GM12878 (cell line): ENCODE results near the gene SMURF1. TPM values are rescaled to one million over a fixed set of nuclear protein-coding genes. Genes with fewer than 3 reads are reported as not detected.

Experiments
- ATAC-seq: fragments of 200-7000 bp; cut with Tn5 transposase; 3 replicates; pipeline ENCODE4 v1.9.1; 2020; ENCODE audit warnings: mild to moderate bottlenecking, moderate library complexity
- BruUV-seq: library from RNA; stranded (reverse); fragments of 400-500 nt; replicated peaks from 2 replicates; lab custom pipeline; 2021; lab: Mats Ljungman, UMichigan
- CTCF ChIA-PET: fragments of 300-600 bp; sonication (Branson Sonifier 250); formaldehyde crosslinking; extraction: SDS; loops from one replicate; lab custom pipeline; 2021; ENCODE audit warnings: inconsistent platforms; lab: Yijun Ruan, JAX
- POLR2A ChIA-PET: fragments of 350-600 bp; formaldehyde crosslinking; extraction: SDS; loops from one replicate; lab custom pipeline; 2021; ENCODE audit warnings: inconsistent platforms; lab: Charles Lee
- RAD21 ChIA-PET: fragments of 300-600 bp; sonication (Branson Sonifier 250); formaldehyde crosslinking; loops from one replicate; lab custom pipeline; 2023; ENCODE audit warnings: antibody characterized with exemption; ENCODE audit not compliant: unreplicated experiment; lab: Charles Lee
- SMC1A ChIA-PET: fragments of 300-600 bp; sonication (Branson Sonifier 250); formaldehyde crosslinking; loops from one replicate; lab custom pipeline; 2023; ENCODE audit not compliant: unreplicated experiment, uncharacterized antibody; lab: Charles Lee
- DNase-seq: peaks from one replicate; pipeline ENCODE4 v3.0.0-alpha.2; 2011; ENCODE audit warnings: low read depth, low spot score
- FAIRE-seq: peaks from 3 replicates; lab custom pipeline; 2011; peaks lifted over from hg19 to GRCh38; lab: Jason Lieb, UNC
- H2AFZ ChIP-seq: 2 replicates; pipeline ENCODE4 v1.6.0; 2011; ENCODE audit warnings: low read depth, low read length, control low read depth; ENCODE audit not compliant: control insufficient read depth
- H3K27ac ChIP-seq: 2 replicates; pipeline ENCODE4 v1.5.1; 2011; ENCODE audit warnings: control low read depth; ENCODE audit not compliant: control insufficient read depth, insufficient read depth
- H3K27me3 ChIP-seq, 2 experiments: replicated peaks in 1 of 2; 2 replicates each; pipeline versions ENCODE4 v1.6.0 to v1.6.1; 2011; ENCODE audit warnings: low read length in 1 of 2; ENCODE audit not compliant: control insufficient read depth in 2 of 2, insufficient read depth in 2 of 2
- H3K36me3 ChIP-seq, 2 experiments: 2 replicates each; pipeline ENCODE4 v1.5.1; 2011; ENCODE audit warnings: low read length in 1 of 2; ENCODE audit not compliant: control insufficient read depth in 2 of 2, insufficient read depth in 2 of 2
- H3K4me1 ChIP-seq: 2 replicates; pipeline ENCODE4 v1.6.1; 2011; ENCODE audit warnings: mild to moderate bottlenecking, low read length, moderate library complexity, mixed read lengths; ENCODE audit not compliant: control insufficient read depth, insufficient read depth
- H3K4me2 ChIP-seq: 2 replicates; pipeline ENCODE4 v1.6.0; 2011; ENCODE audit warnings: control low read depth; ENCODE audit not compliant: control insufficient read depth, insufficient read depth
- H3K4me3 ChIP-seq: fragments of 200-600 bp; sonication (generic); 2 replicates; pipeline ENCODE4 v1.5.1; 2016
- H3K79me2 ChIP-seq: 2 replicates; pipeline ENCODE4 v1.6.0; 2011; ENCODE audit warnings: low read length; ENCODE audit not compliant: control insufficient read depth, insufficient read depth
- H3K9ac ChIP-seq: 2 replicates; pipeline ENCODE4 v1.8.0; 2011; ENCODE audit warnings: low read length, control low read depth, mixed read lengths; ENCODE audit not compliant: control insufficient read depth, insufficient read depth
- H3K9me3 ChIP-seq: replicated peaks from 3 replicates; pipeline ENCODE4 v1.5.1; 2011; ENCODE audit warnings: mild to moderate bottlenecking, low read length; ENCODE audit not compliant: control insufficient read depth, insufficient read depth
- H4K20me1 ChIP-seq: 2 replicates; pipeline ENCODE4 v1.6.0; 2011; ENCODE audit not compliant: control insufficient read depth, insufficient read depth
- EZH2 ChIP-seq: IDR thresholded peaks from 2 replicates; pipeline ENCODE4 v1.6.1; 2012; ENCODE audit warnings: low read depth, mild to moderate bottlenecking, control low read depth, inconsistent platforms, low read length, borderline replicate concordance; ENCODE audit not compliant: control insufficient read depth
- FOXM1 ChIP-seq: IDR thresholded peaks from 2 replicates; pipeline ENCODE4 v1.6.1; 2012; ENCODE audit warnings: low read depth, mild to moderate bottlenecking, inconsistent platforms, low read length, moderate library complexity
- HCFC1 ChIP-seq: fragments of 150-350 bp; IDR thresholded peaks from 2 replicates; pipeline ENCODE4 v1.6.1; 2014; ENCODE audit warnings: low read length
- RAD51 ChIP-seq: fragments of 450-650 bp; IDR thresholded peaks from 2 replicates; pipeline ENCODE4 v1.6.1; 2016; ENCODE audit warnings: moderate library complexity, mild to moderate bottlenecking, inconsistent platforms
- RELA ChIP-seq: fragments of 450-650 bp; IDR thresholded peaks from 2 replicates; pipeline ENCODE4 v1.8.0; 2014; ENCODE audit warnings: borderline replicate concordance; ENCODE audit not compliant: partially characterized antibody
- SMAD1 ChIP-seq: fragments of 450-650 bp; IDR thresholded peaks from 2 replicates; pipeline ENCODE4 v1.6.1; 2018; ENCODE audit warnings: mild to moderate bottlenecking, low read depth; ENCODE audit not compliant: partially characterized antibody
- SUZ12 ChIP-seq: fragments of 200-600 bp; sonication (generic); IDR thresholded peaks from one replicate; pipeline ENCODE4 v1.6.1; 2018; ENCODE audit warnings: antibody characterized with exemption, mild to moderate bottlenecking; ENCODE audit not compliant: unreplicated experiment
- TCF12 ChIP-seq: IDR thresholded peaks from 2 replicates; pipeline ENCODE4 v1.6.1; 2011; ENCODE audit warnings: low read depth, mild to moderate bottlenecking, low read length
- ZNF384 ChIP-seq: IDR thresholded peaks from 2 replicates; pipeline ENCODE4 v1.6.1; 2012; ENCODE audit warnings: low read depth, mild to moderate bottlenecking, low read length, improper control_type of control experiment, borderline replicate concordance
- WGBS: methylation state at CpG from one replicate; pipeline ENCODE4 v1.1.6; 2016; ENCODE audit warnings: low lambda C conversion rate; ENCODE audit not compliant: insufficient replicate concordance, insufficient coverage; ENCODE audit errors: missing lambda C conversion rate; 5-methylcytosine and 5-hydroxymethylcytosine counted together
- in situ Hi-C: fragments of 300-500 bp; cut with MboI; formaldehyde crosslinking; loops from 9 replicates; pipeline ENCODE4 v1.14.3; 2018; ENCODE audit warnings: mixed read lengths
- intact Hi-C: fragments of 100-400 bp; cut with micrococcal nuclease; formaldehyde crosslinking; loops from one replicate; pipeline ENCODE4 v1.14.2; 2022; ENCODE audit not compliant: unreplicated experiment
- polyA plus RNA-seq, 11 experiments: library from polyadenylated mRNA; depleted of rRNA in 4 of 11; unstranded in 6 of 11; stranded (reverse) in 5 of 11; fragments of >200 nt; fragmentation: Nextera tagmentation in 4 of 11; fragmentation: Illumina TruSeq in 1 of 11; extraction: Ambion mirVana in 4 of 11; extraction: Trizol in 1 of 11; gene quantifications; 1 replicate in 1 of 11; 2 replicates in 10 of 11; pipeline versions ENCODE4 v1.2.1 to v1.2.3, GENCODE V29; 2011 to 2016; ENCODE audit warnings: inconsistent platforms in 2 of 11, missing spikeins in 2 of 11, low read depth in 1 of 11
- total RNA-seq, 4 experiments: library from RNA; depleted of rRNA in 3 of 4; stranded (reverse); fragments of >200 nt in 3 of 4; fragmentation: Illumina TruSeq in 1 of 4; extraction: Trizol in 1 of 4; gene quantifications; 2 replicates each; pipeline versions ENCODE4 v1.2.1 to v1.2.3, GENCODE V29; 2013 to 2021
- TF ChIP-seq, protein P1 (sequence below): IDR thresholded peaks from 2 replicates; pipeline ENCODE4 v1.6.1; 2011; ENCODE audit warnings: low read depth, low read length, improper control_type of control experiment, borderline replicate concordance
- TF ChIP-seq, protein P2 (sequence below): fragments of 150-350 bp; IDR thresholded peaks from 2 replicates; pipeline ENCODE4 v1.6.1; 2016; ENCODE audit warnings: low read depth, low read length

Gene SMURF1
- total and polyA plus RNA-seq, 10 of the 15 experiments (the other 5 are each of a cell fraction or from before 2014, with no cell fraction given) = 0.76 to 14.0 (median 7.9) TPM

DNA sequence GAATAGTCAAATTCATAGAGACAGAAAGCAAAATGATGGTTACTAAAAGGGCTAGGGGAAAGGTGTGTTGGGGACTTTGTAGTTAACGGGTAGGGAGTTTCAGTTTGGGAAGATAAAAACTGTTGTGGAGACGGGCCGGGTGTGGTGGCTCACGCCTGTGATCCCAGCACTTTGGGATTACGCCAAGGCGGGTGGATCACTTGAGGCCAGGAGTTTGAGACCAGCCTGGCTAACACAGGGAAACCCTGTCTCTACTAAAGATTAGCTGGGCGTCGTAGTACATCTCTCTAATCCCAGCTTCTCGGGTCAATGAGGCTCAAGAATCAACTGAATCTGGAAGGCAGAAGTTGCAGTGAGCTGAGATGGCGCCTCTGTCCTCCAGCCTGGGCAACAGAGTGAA lies 33.3 kb upstream of the SMURF1 start:
- Histone ChIP-seq H3K4me2 (no peak overlapping the region), H3K9me3 (no peaks in the 10 kb centered on the region), H3K27me3 (peaks cover 0 to 3% of the 10 kb centered on the region in 2 experiments; a peak in 2 of 4 replicates), H4K20me1 (no peaks in the 10 kb centered on the region), H3K36me3 (no peaks in the 10 kb centered on the region), H3K9ac (no peak overlapping the region), H3K27ac (no peak overlapping the region), H3K4me3 (no peak overlapping the region), H3K4me1 (no peaks in the 10 kb centered on the region), H2AFZ (no peak overlapping the region), H3K79me2 (no peaks in the 10 kb centered on the region)
- FAIRE-seq = no peak
- intact Hi-C loops (no loop called here), in situ Hi-C loops (no loop called here)
- no peak for TF ChIP-seq FOXM1
- TF ChIP-seq EZH2 = no peak
- TF ChIP-seq SMAD1 = no peak
- TF ChIP-seq, protein P1, sequence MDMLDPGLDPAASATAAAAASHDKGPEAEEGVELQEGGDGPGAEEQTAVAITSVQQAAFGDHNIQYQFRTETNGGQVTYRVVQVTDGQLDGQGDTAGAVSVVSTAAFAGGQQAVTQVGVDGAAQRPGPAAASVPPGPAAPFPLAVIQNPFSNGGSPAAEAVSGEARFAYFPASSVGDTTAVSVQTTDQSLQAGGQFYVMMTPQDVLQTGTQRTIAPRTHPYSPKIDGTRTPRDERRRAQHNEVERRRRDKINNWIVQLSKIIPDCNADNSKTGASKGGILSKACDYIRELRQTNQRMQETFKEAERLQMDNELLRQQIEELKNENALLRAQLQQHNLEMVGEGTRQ = no peak
- TF ChIP-seq SUZ12 = no peak
- no peak for TF ChIP-seq TCF12
- no peak for TF ChIP-seq ZNF384
- no peak for TF ChIP-seq RAD51
- TF ChIP-seq RELA = no peak
- no peak for TF ChIP-seq HCFC1
- TF ChIP-seq, protein P2, sequence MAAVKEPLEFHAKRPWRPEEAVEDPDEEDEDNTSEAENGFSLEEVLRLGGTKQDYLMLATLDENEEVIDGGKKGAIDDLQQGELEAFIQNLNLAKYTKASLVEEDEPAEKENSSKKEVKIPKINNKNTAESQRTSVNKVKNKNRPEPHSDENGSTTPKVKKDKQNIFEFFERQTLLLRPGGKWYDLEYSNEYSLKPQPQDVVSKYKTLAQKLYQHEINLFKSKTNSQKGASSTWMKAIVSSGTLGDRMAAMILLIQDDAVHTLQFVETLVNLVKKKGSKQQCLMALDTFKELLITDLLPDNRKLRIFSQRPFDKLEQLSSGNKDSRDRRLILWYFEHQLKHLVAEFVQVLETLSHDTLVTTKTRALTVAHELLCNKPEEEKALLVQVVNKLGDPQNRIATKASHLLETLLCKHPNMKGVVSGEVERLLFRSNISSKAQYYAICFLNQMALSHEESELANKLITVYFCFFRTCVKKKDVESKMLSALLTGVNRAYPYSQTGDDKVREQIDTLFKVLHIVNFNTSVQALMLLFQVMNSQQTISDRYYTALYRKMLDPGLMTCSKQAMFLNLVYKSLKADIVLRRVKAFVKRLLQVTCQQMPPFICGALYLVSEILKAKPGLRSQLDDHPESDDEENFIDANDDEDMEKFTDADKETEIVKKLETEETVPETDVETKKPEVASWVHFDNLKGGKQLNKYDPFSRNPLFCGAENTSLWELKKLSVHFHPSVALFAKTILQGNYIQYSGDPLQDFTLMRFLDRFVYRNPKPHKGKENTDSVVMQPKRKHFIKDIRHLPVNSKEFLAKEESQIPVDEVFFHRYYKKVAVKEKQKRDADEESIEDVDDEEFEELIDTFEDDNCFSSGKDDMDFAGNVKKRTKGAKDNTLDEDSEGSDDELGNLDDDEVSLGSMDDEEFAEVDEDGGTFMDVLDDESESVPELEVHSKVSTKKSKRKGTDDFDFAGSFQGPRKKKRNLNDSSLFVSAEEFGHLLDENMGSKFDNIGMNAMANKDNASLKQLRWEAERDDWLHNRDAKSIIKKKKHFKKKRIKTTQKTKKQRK = no peak
- ChIA-PET SMC1A (no interaction called here), CTCF (no interaction called here), RAD21 (no interaction called here), POLR2A (interaction anchor here (0.5 to 0.6 kb wide), 2 partner anchors 169 to 781 kb away, joined by 3 to 6 read pairs; no protein-coding TSS in a partner anchor)
- 46% methylated on average over 9 of the region's 10 CpGs for WGBS
- no peak for ATAC-seq
- BruUV-seq = no TSS peak
- DNase-seq = no peak
